Measurements from ENCODE around the gene FKTN. TPM values are rescaled to one million over a fixed set of nuclear protein-coding genes. Genes with fewer than 3 reads are reported as not detected.

Gene FKTN
- total and polyA plus RNA-seq, 2 donors (not counting 3 experiments of a cell fraction or from before 2014, with no cell fraction given), result 2.8 to 13.2 TPM

DNA sequence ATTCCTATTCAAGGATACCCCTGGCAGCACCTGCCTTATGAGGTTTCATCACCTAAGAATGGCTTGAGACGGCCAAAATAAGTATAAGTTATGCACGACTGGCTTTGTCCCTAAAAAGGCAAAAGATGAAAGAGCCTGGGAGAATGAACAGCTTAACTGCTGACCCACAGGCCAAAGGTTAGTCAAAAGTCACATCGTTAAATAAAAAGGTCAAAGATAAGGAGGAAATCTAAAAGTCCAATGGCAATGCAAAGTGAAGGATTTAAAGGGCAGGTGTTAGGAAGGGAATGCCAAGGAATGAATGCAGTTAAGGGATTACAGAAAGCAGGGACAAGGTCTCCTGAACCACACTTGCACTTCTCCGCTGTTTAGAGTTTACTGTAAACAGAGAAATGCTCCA, 109.9 kb downstream of the FKTN start:
- Histone ChIP-seq H4K20me1 (replicated peaks; ENCODE audit: control insufficient read depth, extremely low read depth, insufficient read depth, low read length) (no peaks in the 10 kb centered on the region), H3K27ac (ENCODE audit: insufficient read depth, low read depth, low read length) (no peak overlapping the region), H3K9me1 (replicated peaks; ENCODE audit: control insufficient read depth, extremely low read depth, insufficient read depth, low read length) (no peaks in the 10 kb centered on the region), H3K4me1 (ENCODE audit: control insufficient read depth, extremely low read depth, insufficient read depth, low read length) (no peaks in the 10 kb centered on the region), H3K27me3 (ENCODE audit: control insufficient read depth in 2 of 2, insufficient read depth in 2 of 2, low read length in 2 of 2) (peaks cover 4 to 6% of the 10 kb centered on the region in 2 experiments), H3K4me2 (ENCODE audit: insufficient read depth, low read length) (no peak overlapping the region), H3K79me2 (ENCODE audit: control insufficient read depth, insufficient read depth, low read length) (no peaks in the 10 kb centered on the region), H3K9me3 (replicated peaks; ENCODE audit: control insufficient read depth, insufficient read depth, low read length) (no peaks in the 10 kb centered on the region), H2AFZ (ENCODE audit: low read depth, low read length) (no peak overlapping the region), H3K9ac (replicated peaks; ENCODE audit: extremely low read depth, insufficient read depth, low read length) (no peak overlapping the region), H3K4me3 (replicated peaks in 1 of 3; ENCODE audit: insufficient read depth in 1 of 3, low read depth in 1 of 3, low read length in 3 of 3) (no peak overlapping the region), H3K36me3 (ENCODE audit: control insufficient read depth in 2 of 2, extremely low read depth in 1 of 2, insufficient read depth in 2 of 2, low read length in 2 of 2) (no peaks in the 10 kb centered on the region)
- BruUV-seq (replicated peaks), result no TSS peak
- TF ChIP-seq MYC (IDR thresholded peaks at IDR 0.05; ENCODE audit: low read depth, low read length), result no peak
- TF ChIP-seq FOS (IDR thresholded peaks at IDR 0.05; ENCODE audit: borderline replicate concordance, insufficient read depth, low read length), result no peak
- TF ChIP-seq, protein P1, sequence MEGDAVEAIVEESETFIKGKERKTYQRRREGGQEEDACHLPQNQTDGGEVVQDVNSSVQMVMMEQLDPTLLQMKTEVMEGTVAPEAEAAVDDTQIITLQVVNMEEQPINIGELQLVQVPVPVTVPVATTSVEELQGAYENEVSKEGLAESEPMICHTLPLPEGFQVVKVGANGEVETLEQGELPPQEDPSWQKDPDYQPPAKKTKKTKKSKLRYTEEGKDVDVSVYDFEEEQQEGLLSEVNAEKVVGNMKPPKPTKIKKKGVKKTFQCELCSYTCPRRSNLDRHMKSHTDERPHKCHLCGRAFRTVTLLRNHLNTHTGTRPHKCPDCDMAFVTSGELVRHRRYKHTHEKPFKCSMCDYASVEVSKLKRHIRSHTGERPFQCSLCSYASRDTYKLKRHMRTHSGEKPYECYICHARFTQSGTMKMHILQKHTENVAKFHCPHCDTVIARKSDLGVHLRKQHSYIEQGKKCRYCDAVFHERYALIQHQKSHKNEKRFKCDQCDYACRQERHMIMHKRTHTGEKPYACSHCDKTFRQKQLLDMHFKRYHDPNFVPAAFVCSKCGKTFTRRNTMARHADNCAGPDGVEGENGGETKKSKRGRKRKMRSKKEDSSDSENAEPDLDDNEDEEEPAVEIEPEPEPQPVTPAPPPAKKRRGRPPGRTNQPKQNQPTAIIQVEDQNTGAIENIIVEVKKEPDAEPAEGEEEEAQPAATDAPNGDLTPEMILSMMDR (IDR thresholded peaks at IDR 0.05; ENCODE audit: extremely low read depth in 1 of 2, insufficient read depth in 1 of 2, low read depth in 1 of 2, low read length in 2 of 2), result no peak
- TF ChIP-seq, protein P2, sequence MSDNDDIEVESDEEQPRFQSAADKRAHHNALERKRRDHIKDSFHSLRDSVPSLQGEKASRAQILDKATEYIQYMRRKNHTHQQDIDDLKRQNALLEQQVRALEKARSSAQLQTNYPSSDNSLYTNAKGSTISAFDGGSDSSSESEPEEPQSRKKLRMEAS (IDR thresholded peaks at IDR 0.05; ENCODE audit: insufficient read depth, insufficient read length), result no peak
- no peak for TF ChIP-seq EZH2 (IDR thresholded peaks at IDR 0.05; ENCODE audit: borderline replicate concordance, low read depth, low read length, severe bottlenecking)
- no peak for TF ChIP-seq JUN (IDR thresholded peaks at IDR 0.05; ENCODE audit: borderline replicate concordance, insufficient read depth, insufficient read length, low read depth)
- TF ChIP-seq GATA2 (IDR thresholded peaks at IDR 0.05; ENCODE audit: insufficient read depth, insufficient read length, low read depth, low read length), result no peak
- no peak for TF ChIP-seq POLR2AphosphoS5 (IDR thresholded peaks at IDR 0.05; ENCODE audit: insufficient read depth, low read depth, low read length)
- DNase-seq (ENCODE audit: low read depth, low spot score) (no peak), FAIRE-seq (no peak)
- dilution Hi-C loops (cut with MboI; ENCODE audit: extremely low pct_ligation_motif_present, low sequenced_read_pairs), result no loop called here
- CTCF ChIA-PET, result interaction anchor here (1.2 to 2.1 kb wide), 2 partner anchors 10 to 51 kb away, joined by 3 to 5 read pairs; no protein-coding TSS in a partner anchor
- intact Hi-C loops (cut with micrococcal nuclease), result no loop called here
- POLR2A ChIA-PET, result no interaction called here
